Kidney capillary endothelial cell (primary cell): ENCODE results near the gene ANKRD31.

Experiments used
- DNase-seq: peaks from one replicate; pipeline ENCODE4 v3.0.0-alpha.2; 2018; ENCODE audit warnings: low spot score

Gene ANKRD31

GRCh38 chr5:75057561-75057960 is 179.1 kb downstream of the ANKRD31 start:
- DNase-seq: peak; percentile 26

- DNase-seq: peak; percentile 10
These were observed 180.9 kb downstream of the ANKRD31 start for GRCh38 chr5:75055727-75056144.

- DNase-seq: no peak
These were observed 182.3 kb downstream of the ANKRD31 start for GRCh38 chr5:75054134-75054930.

- DNase-seq: peak; percentile 73
These were observed 183.2 kb downstream of the ANKRD31 start for GRCh38 chr5:75053304-75054133.

GRCh38 chr5:75053054-75053303 is 183.7 kb downstream of the ANKRD31 start:
- DNase-seq: no peak

GRCh38 chr5:75052192-75053053 is 184.3 kb downstream of the ANKRD31 start, which contains the start of gene GCNT4:
Gene GCNT4 (minus strand): TSS chr5:75052558. CDS start chr5:75030037, 22,521 bp downstream.
- peak; percentile 21 for DNase-seq

- no peak for DNase-seq
These were observed 185.4 kb downstream of the ANKRD31 start for GRCh38 chr5:75051217-75051751.

- peak; percentile 15 for DNase-seq
These were observed 186.3 kb downstream of the ANKRD31 start for GRCh38 chr5:75050415-75050814.

GRCh38 chr5:75049456-75050351 is 187.0 kb downstream of the ANKRD31 start:
- DNase-seq: peak; percentile 60

GRCh38 chr5:75048457-75048953 is 188.2 kb downstream of the ANKRD31 start:
- no peak for DNase-seq

- no peak for DNase-seq
These were observed 189.3 kb downstream of the ANKRD31 start for GRCh38 chr5:75047356-75047755.

- DNase-seq: no peak
These were observed 190.1 kb downstream of the ANKRD31 start for GRCh38 chr5:75046366-75047142.

GRCh38 chr5:75045071-75045470 is 191.6 kb downstream of the ANKRD31 start:
- no peak for DNase-seq

GRCh38 chr5:75044406-75044805 is 192.3 kb downstream of the ANKRD31 start:
- no peak for DNase-seq

GRCh38 chr5:75043633-75044264 is 192.9 kb downstream of the ANKRD31 start:
- no peak for DNase-seq

- DNase-seq: no peak
These were observed 194.2 kb downstream of the ANKRD31 start for GRCh38 chr5:75042522-75042921.

GRCh38 chr5:75040973-75041372 is 195.7 kb downstream of the ANKRD31 start:
- DNase-seq: no peak

- DNase-seq: peak; percentile 84
These were observed 199.6 kb downstream of the ANKRD31 start for GRCh38 chr5:75037106-75037505.

- no peak for DNase-seq
These were observed 202.4 kb downstream of the ANKRD31 start for GRCh38 chr5:75034137-75034739.
